Measurements from ENCODE around the gene MSMO1. TPM values are rescaled to one million over a fixed set of nuclear protein-coding genes. Genes with fewer than 3 reads are reported as not detected.

The MSMO1 gene
- total RNA-seq, 8 experiments from 2014 or later, result 51.0 to 211 (median 127) TPM

DNA sequence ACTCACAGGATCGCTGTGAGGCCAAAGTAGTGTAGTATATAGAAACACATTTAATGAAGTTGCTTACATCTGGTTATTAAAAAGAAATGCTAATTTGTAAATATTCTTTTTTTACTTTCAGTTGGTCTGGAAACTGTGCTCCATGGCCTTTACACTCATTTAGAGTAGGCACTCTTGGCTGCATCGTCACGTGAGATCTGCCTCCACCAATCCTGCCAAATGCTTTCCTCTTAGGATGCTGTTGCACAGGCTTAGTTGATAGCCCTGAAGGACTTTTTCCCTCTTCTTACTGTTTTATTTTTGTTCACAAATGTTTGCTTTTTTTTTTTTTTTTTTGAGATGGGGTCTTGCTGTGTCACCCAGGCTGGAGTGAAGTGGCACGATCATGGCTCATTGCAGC, 57.7 kb downstream of the MSMO1 start:
- 74 to 100% (median 95%) methylated on average over 1 to 4 of the region's 4 CpGs; no CpG with 5 or more reads in 1 of the 10 experiments for WGBS, 10 experiments
- in situ Hi-C loops (cut with MboI; ENCODE audit: low pct_unique_long_range_greater_than_20kb in 2 of 9, low sequenced_read_pairs in 9 of 9, unreplicated experiment in 9 of 9), result no loop called here
- no peak for ATAC-seq (replicated peaks in 6 of 8)
- Histone ChIP-seq H3K27ac (no peak overlapping the region), H3K4me1 (replicated peaks in 1 of 2) (peaks cover 16 to 31% of the 10 kb centered on the region in 2 donors), H3K4me3 (no peak overlapping the region)

DNA sequence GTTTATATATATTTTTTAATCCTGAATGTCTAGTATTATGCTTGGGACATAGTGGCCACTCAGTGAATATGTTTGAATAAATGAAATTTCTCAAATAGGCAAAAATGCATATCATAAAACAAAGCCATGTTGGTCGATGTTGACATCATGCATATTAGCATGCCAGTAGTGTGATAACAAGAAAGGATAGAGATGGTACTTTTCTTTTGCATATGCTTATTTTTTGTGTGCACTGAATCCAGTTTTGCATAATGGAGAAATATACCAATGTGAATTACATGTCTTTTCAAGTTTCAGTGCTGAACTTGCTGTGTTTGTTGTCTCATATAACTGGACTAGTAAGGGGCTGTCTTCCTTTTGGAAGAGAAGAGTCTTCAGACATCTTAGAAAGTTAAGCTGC, 58.9 kb downstream of the MSMO1 start:
- in situ Hi-C loops (cut with MboI; ENCODE audit: low pct_unique_long_range_greater_than_20kb in 2 of 9, low sequenced_read_pairs in 9 of 9, unreplicated experiment in 9 of 9), result no loop called here
- peak in 3 of 8 experiments; percentile 37 to 68 (median 51) for ATAC-seq (replicated peaks in 6 of 8)
- H3K4me3 ChIP-seq, result no peak overlapping the region
- H3K4me1 ChIP-seq (replicated peaks in 1 of 2), result peaks cover 16 to 20% of the 10 kb centered on the region in 2 donors
- 0 to 100% (median 78%) methylated on average over 1 of the region's 1 CpG; no CpG with 5 or more reads in 3 of the 10 experiments for WGBS, 10 experiments
- H3K27ac ChIP-seq, result no peak overlapping the region

DNA sequence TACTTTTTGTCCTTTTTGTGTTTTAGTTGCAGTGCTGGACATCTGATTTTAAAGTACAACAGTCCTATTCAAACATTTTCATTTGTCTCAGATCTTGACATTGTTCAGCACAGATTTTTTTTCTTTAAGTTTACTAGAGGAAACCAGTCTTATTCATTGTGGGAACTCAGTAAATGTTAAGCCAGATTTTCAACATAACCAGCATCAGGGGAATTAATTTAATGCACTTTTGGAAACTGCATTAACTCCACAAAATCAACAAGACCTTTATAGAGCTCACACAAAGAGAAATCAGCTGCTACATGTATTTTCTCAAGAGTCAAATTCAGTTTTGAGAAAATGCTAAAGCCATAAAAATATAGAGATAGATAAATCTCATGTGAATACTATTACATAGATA, 61.3 kb downstream of the MSMO1 start:
- in situ Hi-C loops (cut with MboI; ENCODE audit: low pct_unique_long_range_greater_than_20kb in 2 of 9, low sequenced_read_pairs in 9 of 9, unreplicated experiment in 9 of 9), result no loop called here
- Histone ChIP-seq H3K4me3 (no peak overlapping the region), H3K27ac (no peak overlapping the region), H3K4me1 (replicated peaks in 1 of 2) (peaks cover 9 to 11% of the 10 kb centered on the region in 2 donors)
- no peak for ATAC-seq (replicated peaks in 6 of 8)

Other genes starting within 250 kb of the MSMO1 start
- 10 to 100 TPM in 3 of 8 experiments, 1 to 10 TPM in 5; 5.7 to 17.4 (median 9.2) TPM for gene TMEM192, start 214.8 kb upstream of the MSMO1 start, total RNA-seq
- gene KLHL2, start 120.1 kb upstream of the MSMO1 start, total RNA-seq, result 10 to 100 TPM; 13.2 to 23.0 (median 17.2) TPM
- 100 to 1,000 TPM; 120 to 361 (median 248) TPM for gene CPE, start 51.3 kb downstream of the MSMO1 start, total RNA-seq